Kidney capillary endothelial cell (primary cell): ENCODE data around the gene NOC2L.

Experiments used
- DNase-seq: peaks from one replicate; pipeline ENCODE4 v3.0.0-alpha.2; 2018; ENCODE audit warnings: low spot score

The NOC2L gene

DNA sequence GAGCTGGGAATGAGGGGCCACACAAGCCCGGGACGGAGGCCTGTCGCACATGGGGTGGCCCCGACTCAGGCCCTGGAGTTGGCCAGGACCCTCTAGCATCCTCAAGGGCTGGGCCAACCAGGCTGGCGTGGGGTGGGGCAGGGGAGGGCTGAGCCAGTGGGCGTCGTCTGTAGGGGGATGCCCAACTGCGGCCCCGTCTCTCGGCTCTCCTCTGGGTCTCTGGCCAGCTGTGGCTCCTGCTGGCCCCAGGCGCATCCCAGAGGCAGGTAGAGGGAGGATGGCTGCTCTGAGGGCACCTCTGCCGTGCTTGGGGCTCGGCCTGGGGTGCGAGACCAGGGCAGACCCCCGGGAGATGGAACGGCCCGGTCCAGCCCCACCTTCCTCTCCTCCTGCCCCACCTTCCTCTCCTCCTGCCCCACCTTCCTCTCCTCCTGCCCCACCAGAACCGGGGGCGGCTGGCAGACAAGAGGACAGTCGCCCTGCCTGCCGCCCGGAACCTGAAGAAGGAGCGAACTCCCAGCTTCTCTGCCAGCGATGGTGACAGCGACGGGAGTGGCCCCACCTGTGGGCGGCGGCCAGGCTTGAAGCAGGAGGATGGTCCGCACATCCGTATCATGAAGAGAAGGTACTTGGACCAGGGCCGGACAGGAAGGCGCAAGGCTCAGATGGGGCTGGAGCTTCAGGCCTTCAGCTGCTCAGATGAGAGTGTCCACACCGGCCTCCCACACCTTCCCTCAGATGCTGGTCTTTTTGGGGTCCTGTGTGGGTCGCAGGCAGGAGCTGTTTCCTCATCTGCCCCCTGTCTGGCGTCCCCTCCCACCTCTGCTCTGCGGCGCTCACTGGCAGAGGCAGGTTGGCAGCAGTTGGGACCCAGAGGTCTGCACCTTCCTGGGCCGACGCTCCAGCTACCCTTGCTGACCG lies 29.1 kb downstream of the NOC2L start:
- no peak for DNase-seq

DNA sequence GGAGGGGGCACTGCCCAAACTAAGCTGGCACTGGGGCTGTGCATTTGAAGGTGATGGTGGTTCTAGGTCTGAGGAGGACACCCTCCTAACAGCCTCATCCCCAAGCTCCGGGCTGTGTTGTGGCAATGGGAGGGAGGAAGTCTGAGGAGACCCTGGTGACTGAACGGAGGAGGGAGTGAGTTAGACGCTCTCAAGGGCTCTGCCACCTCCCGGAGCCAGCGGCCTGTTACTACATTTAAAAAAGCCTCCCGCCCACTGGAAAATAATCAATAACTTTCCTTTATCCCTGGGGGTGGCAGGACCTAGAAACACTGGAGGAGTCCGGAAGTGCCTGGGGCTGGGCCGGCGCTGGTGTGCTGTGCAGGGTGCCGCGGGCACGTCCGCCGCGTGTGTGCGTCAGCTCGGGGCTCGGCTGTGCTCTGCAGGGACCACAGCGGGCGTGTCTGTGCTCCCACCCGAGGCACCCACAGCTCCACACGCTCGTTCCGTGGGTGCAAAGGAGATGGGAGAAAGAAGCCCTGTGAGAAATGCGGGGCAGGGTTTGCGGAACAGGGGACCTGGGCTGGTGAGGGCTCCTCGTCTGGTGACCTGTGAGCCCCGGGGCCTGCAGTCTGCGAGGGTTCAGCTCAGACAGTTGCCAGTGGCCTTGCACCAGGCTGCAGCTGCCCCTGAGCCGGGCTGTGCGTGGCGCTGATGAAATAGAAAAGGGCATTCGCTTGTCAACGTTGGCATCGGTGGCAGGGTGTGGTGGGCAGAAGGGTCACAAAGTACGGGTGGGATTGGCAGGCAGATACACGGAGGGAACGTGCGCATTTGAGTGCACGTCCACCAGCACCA lies 30.0 kb downstream of the NOC2L start:
- DNase-seq: no peak

DNA sequence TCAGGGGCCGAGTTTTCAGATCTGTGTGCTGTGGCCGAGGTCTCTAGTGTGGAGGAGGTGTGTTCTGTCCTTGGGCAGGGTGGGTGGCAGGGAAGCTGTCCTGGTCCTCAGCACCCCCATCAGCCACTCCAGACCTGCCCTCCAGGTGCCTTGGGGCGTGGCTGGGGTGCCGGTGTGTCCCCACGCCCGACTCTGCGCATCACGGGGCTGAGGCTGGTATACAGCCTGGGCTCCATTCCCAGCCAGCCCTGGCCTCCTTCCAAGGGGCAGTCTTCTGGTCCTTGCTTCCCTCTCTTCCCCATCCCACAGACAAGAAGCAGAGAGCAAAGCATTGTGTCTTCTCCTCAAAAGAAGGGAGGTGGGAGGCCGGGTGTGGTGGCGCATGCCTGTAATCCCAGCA lies 31.3 kb downstream of the NOC2L start:
- no peak for DNase-seq

DNA sequence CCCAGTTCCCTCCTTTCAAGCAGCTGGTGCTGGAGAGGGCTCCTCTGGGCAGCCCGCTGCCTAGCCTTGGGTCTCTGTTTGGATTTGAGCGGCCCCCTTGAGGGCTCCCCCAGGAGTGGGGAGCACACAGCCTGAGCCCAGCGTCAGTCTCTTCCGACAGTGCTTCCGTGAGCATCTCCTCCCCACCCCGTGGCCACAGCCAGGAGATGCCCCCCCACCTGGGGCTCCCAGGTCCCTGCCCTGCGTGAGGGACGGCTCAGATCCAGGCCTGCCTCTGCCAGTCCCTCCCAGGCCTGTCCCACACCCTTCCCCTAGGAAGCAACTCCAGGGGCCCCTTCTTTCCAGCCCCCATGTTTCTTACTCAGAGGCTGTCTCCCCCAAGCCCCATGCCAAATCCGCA lies 31.8 kb downstream of the NOC2L start:
- no peak for DNase-seq

DNA sequence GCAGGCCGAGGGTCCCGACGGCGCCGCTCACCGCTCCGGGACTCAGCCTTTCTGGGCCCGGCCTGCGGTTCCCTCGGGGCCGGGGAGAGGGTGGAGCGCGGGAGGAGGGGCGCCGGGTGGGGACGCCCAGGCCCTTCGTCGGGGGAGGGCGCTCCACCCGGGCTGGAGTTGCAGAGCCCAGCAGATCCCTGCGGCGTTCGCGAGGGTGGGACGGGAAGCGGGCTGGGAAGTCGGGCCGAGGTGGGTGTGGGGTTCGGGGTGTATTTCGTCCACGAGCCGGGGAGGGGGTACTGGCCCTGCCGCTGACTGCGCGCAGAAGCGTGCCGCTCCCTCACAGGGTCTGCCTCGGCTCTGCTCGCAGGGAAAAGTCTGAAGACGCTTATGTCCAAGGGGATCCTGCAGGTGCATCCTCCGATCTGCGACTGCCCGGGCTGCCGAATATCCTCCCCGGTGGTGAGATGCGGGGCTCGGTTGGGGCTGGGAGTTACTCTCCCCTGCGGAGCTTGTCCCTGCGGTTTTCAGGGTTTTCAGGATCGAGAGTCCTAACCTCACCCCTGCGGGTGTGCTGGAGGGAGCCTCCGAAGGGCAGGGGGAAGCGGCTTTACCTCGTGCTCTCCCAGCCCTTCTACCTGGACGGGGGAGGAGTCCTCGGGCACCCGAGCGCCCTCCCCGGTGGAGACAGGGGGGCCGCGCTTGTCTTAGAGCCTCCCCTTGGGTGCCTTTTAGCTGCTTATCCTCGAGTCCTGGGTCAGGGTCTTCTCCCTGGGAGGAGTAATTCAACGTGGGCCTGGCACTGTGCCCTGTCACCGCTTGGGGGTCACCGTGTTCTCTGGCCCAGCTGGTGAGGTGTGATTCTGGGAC lies 33.3 kb downstream of the NOC2L start:
- DNase-seq: no peak

DNA sequence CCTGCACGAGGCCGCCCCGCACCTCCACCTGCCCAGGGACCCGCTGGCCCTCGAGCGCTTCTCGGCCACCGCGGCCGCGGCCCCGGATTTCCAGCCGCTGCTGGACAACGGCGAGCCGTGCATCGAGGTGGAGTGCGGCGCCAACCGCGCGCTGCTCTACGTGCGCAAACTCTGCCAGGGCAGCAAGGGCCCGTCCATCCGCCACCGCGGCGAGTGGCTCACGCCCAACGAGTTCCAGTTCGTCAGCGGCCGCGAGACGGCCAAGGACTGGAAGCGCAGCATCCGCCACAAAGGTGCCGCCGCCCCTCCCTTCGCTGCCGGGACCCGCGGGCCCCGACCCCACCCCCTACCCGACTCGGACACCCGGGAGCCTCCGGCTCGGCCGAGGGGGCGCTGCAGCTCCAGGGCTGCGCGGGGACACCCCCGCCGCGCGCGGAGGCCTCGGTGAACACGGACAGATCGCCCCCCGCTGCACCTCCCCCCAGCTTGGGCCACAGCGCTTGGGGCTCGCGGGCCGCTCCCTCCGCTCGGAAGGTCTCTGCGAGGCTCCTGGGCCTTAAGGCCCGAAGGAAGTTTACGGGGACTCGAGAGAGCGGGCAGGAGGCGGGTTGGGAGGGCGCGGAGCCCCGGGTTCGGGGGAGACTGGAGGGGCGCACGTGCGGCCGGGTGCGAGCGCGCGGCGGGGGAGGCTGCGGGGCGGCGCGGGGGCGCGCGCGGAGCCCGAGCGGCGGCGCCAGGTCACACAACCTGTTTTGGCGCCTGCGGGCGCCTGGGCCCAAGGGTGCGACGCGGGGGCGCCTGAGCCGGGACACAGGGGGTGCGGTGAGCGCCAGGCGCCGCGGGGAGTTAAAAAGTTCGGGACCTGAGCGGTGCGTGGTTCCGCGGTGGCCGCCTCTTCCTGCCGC lies 34.1 kb downstream of the NOC2L start:
- DNase-seq: no peak

DNA sequence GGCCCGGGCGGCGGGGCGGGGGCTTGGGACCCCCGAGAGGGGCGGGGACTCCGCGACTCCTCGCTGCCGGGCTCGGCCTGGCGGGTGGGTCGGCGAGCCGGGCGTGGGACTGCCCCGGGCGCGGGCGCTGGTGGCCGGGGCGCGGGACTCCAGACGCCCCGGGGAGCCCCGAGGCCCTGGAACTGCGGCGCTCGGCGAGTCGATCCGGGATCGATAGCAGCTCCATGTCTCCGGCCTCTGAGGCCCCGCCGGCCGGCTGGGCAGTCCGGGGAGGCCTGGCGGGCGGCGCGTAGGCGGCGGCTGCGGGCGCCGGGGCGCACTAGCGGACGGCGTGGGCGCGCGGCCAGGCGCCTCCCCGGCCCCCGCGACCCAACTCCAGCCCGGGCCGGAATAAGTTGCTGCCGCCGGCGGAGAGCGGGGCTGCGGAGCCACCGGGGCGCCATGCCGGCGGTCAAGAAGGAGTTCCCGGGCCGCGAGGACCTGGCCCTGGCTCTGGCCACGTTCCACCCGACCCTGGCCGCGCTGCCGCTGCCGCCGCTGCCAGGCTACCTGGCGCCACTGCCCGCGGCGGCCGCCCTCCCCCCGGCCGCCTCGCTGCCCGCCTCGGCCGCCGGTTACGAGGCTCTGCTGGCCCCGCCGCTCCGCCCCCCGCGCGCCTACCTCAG lies 34.9 kb downstream of the NOC2L start:
- no peak for DNase-seq

DNA sequence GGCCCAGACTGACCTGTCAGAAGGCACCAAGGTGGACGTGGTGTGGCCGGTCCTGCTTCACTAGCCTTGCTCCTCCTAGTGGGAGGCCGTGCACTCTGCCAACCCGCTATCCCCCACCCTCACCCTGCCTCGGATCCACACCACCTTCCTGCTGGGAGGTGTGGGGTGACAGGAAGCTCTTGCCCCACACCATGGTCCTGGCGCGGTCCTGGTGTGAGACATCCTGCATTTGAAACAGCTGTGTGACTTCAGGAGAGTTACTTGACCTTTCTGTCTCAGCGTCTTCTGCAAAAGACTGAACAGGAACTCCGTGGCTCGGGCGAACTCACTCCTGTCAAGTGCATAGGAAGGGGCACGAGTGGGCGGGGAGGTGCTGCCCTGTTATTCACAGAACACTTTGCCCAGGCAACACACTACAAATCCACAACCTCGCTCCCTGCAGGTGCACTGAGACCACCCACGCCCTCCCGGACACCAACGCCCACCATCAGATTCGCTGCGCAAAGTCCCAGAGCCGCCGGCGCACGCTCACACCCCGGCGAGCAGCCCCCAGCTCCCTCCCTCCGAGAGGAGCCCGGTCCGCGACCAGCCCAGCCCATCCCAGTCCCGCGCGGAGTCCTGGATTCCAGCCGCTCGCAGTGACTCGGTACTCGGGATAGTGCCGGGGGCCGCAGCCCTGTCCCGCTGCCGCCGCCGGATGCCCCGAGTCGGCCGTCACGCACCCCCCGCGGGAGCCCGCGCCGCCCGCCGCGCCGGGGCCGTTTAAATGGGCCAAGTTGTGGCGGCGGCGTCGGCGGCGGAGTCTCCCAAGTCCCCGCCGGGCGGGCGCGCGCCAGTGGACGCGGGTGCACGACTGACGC lies 35.7 kb downstream of the NOC2L start, which contains the start of gene SAMD11:
Gene SAMD11, plus strand, starts transcription at position 793 of the 860 bp plus-strand sequence. CDS start 509 bp downstream, outside the sequence.
- no peak for DNase-seq

DNA sequence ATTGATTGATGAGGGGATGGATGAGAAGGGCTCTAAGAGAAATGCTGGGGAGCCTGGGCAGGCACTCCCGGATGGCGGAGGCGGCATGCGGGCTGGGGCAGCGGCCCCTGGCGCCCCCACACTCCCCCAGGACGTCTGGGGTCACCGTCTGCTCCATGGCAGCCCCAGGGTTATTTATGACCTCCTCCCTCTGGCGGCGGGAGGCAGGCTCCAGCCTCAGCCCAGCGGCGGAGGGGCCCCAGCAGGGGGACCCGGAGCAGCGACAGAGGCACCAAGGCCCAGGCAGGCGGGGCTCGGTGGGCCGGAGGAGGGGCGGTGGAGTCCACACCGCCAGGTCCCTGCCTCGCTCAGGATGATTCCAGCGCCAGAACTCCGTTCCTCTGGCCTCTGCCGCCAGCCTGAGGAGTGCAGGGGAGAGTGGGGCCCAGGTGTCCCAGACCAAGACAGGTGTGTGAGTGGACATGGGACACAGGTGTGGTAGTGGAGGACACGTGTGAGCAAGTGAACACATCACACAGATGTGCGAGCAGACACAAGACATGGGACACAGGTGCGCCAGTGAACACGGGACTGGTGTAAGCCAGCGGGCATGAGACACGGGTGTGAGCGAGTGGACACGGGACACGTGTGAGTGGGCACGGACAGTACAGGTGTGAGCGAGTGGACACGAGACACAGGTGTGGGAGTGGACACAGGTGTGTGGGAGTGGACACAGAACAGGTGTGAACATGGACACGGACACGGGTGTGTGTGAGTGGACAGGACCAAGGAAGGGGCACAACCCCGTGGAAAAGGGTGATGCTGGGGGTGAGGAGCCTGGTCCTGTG lies 37.8 kb downstream of the NOC2L start:
- no peak for DNase-seq

DNA sequence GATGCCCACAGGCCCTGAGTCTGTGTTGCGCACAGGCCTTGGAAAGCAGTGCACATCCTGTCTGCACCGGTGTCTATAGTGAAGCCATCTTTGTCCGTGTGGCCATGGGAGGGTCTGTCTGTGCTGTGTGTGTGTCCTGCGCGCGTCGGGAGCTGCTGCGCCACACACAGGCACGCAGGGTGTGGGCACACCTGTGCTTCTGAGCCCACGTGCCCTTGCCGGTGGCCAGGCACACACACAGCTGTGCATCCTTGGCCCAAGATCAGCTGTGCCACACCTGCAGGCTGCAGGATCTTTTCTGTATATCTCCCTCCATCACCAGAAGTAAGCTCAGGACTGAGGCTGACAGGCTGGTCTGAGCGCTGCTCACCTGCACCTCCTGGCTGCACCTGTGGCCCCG lies 38.5 kb downstream of the NOC2L start:
- DNase-seq: no peak

DNA sequence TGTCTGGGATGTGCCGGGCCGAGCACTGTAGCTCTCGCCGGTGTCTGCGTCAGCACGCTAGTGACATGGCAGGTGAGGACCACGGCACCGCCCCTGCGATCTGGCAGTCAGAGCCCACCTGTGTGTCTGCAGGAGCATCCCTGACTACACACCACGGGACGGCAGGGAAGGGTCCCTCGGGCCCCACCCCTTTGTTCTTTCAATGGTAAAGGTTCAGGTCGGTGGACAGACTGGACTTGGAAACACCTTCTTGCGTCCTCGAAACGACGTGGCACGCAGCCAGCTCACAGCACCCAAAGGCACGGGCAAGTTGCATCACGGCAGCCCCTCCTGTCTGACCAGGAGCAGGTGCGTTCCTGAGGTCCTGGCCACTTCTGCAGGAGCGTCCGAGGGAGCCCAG lies 39.0 kb downstream of the NOC2L start:
- DNase-seq: no peak

DNA sequence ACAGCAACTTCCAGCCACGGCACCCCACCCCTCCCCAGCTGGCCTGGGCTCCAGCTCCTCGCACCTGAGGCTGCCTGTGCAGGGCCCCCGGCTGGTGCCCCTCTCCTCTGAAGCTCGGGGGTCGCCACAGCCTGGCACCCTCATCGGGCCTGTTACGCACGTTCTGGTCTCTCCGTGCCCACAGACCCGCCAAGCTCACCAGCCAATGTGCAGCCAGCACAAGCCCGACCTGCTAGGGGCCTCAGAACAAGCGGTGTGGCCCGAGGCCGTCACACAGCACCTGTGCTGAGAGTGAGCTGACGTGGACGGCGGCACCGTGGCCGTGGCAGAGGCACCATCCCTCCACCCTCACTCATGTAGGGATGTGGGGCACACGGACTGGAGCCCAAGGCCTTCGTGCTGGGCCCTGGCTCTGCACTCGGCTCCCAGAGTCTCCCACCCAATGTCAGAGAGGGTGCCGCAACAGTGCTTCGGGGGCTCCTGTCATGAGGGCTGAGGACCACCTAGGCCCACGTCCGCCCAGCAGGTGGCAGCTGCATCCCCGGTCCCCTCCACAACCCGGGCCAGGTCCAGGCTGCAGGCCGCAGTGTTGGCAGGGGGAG lies 39.7 kb downstream of the NOC2L start:
- DNase-seq: no peak

DNA sequence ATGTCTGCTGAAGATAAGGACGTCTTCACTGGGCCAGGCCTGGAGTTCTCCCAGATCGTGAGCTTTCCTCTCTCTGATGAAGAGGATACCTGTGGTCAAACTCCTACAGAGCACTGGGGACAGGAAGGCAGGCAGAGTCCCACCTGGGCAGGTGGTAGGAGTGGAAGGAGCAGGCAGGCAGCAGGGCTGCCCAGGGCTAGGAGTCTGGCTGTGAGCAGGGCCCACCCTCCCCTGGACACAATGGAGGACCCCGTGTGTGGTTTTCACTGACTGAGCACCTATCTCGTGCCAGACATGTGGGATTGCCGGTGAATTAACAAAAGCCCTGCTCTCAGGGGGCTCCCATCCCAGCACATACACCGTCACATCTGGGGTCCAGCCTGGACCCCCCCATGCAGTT lies 40.2 kb downstream of the NOC2L start:
- no peak for DNase-seq

DNA sequence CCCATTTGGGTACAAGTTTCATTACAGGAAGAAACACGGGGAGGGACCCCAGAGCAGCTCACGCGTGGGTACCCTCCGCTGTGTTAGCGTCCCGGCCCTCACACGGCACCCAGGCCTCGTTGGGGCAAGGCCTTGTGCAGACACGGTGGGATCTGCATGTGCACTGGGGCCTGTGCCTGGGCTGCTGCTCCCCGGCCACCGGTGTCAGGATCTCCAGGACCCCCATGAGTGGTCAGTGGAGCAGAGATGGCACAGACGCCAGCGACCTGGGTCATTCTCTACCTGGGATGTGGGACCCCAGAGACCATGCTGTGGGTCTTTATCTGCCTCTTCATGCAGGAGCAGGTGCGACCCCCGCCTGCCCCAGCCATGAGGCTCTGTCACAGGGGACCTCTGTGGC lies 40.7 kb downstream of the NOC2L start:
- no peak for DNase-seq

DNA sequence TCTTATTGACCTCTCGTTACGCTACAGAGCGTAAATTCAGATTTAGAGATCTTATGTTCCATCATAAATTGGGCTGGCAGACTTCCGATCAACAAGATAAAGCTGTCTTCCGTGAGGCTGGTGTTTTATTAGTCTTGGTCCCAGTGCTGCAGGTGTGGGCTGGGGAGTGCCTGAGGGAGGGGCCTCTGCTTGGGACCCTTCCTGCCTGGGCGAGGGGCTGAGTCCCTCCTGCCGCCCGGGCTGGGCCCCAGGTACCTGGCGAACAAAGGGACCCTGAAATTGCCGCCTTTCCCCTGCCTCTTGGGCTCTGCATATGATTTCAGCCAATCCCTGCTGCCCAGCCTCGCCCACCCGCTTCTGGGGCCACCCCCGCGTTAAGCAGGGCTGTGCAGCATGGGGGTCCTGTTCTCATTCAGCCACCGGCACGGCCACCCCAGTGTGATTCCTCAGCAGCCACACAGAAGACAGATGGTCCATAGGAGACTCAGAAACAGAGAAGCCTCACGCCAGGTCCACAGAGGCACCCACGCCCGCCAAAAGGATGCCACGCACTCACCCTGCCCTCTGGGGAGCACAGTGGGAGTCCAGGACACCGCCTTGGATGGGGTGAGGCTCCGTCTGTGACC lies 41.5 kb downstream of the NOC2L start:
- DNase-seq: no peak

DNA sequence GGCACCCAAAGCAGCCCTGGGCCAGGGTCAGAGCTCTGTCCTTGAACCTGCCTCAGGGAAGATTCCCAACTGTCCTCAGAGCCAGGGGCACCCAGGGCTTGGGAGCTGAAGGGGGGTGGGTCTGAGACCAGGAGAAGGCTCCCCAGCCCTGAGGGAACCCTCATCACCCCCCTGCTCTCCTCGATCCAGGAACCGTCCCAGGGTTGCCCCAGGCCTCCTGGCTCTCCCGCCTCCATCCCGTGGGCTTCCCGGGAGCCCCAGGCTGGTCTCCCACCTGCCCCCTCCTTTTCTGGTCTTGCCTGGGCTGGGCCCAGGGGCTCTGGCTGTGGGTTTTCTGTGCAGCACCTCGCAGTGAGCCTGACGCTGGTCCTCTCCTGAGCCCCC lies 42.0 kb downstream of the NOC2L start:
- no peak for DNase-seq

DNA sequence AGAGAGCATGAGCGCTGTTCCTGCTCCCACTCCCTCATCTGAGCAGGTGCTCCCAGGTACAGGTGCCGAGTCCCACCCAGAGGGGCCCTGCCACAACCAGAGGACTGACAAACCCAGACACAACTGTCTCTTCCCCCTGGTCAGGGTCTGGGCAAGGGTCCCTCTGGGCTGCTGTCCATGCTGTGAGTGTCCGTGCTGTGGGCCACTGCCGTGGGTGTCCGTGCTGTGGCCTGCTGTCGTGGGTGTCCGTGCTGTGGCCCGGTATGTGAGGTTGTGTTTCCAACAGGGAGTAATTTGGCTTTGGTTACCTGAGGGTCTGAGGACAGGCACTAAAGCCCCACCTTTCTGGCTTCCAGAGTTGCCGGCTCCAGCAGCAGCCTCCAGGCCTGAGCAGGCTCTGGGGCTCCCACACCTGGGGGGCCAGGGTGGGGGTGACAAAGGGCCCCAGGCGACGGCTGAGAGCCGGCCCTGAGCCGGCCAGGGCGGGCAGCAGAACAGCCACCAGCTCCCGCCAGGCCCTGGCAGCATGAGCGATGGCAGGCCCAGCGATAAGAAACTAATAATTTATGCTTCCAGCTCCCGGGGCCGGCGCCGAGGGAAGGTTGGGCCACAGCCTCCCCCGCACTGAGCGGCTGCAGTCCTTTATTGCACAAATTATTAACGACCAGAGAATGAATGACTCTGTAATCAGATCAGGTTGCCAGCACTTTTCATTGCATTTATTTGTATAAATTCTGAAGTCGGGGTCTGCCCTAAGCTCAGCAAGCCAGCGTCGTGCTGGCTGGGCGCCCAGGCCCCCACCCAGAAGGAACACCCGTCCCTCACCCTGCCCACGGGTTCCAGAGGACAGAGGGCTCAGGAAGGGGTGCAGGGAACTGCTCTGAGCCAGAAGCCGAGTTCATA lies 42.6 kb downstream of the NOC2L start:
- DNase-seq: no peak
